HG03571 (cell line): ENCODE measurements around the gene LRRC37B.
"Not testable (repeated sequence)": the region's sequence is repeated elsewhere in the genome, so short reads cannot be mapped to it uniquely, and the experiment has no call there.

Experiments used
- ATAC-seq: cut with Tn5 transposase; IDR thresholded peaks from one replicate; pipeline ENCODE4 v1.9.1; 2021; ENCODE audit not compliant: unreplicated experiment

Gene LRRC37B

DNA sequence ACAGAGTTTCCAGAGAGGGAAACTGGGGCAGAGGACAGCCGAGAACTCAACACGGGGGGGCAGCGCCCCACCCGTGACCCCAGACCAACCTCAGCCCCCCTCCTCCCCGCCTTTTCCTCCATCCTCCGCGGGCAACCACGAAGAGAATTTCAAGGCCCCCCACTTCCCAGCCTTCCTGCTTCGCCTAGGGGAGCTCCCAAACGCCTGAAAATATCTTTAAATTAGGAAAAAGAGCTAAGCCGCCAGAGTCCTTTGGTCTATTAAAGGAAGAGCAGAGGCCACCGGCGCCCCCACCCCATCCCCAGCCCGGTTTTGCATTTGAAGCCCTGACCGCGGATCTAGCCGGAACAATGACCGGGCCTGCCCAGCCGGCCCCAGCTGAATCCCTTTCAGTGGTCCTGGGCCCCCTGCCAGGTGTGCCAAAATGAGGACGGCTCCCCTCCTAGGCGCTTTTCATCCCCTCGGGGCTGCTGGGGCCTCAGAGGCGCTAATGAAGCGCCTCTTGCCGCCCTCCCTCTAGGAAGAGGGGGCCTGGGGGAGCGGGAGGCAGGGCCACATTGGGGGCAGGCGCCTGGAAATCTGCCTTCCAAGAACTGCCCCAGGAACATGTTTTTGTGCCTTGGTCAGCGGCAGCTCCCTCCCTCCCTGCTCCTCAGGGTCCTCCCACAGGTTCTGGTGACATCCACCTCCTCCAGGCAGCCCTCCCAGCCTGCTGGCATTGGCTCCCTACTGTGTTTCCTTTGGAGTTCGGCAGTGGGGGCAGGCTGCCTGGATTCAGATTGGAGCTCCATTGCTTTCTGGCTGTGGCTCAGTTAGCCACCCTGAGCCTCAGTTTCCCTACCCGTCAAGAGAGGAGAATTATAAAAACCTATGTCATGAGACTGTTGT, 78.0 kb downstream of the LRRC37B start:
- ATAC-seq = not testable (repeated sequence)

GRCh38 chr17:32086833-32087232, 79.7 kb downstream of the LRRC37B start:
- not testable (repeated sequence) for ATAC-seq

GRCh38 chr17:32092062-32092461, 84.9 kb downstream of the LRRC37B start:
- ATAC-seq = not testable (repeated sequence)

- no peak for ATAC-seq
These were observed 92.5 kb downstream of the LRRC37B start for GRCh38 chr17:32099686-32100085.

DNA sequence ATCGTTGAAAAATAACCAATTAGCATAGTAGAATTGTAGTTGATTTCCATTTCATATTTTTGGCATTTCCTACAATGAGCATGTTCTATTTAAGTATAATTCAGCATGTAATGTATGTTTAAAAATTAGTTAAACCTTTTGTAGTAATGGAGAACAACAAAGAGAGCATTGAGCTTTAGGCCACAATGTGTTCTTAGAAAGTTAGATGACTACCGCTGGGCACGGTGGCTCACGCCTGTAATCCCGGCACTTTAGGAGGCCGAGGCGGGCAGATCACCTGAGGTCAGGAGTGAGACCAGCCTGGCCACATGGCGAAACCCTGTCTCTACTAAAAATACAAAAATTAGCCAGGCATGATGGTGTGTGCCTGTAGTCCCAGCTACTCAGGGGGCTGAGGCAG, 93.1 kb downstream of the LRRC37B start:
- ATAC-seq = not testable (repeated sequence)

DNA sequence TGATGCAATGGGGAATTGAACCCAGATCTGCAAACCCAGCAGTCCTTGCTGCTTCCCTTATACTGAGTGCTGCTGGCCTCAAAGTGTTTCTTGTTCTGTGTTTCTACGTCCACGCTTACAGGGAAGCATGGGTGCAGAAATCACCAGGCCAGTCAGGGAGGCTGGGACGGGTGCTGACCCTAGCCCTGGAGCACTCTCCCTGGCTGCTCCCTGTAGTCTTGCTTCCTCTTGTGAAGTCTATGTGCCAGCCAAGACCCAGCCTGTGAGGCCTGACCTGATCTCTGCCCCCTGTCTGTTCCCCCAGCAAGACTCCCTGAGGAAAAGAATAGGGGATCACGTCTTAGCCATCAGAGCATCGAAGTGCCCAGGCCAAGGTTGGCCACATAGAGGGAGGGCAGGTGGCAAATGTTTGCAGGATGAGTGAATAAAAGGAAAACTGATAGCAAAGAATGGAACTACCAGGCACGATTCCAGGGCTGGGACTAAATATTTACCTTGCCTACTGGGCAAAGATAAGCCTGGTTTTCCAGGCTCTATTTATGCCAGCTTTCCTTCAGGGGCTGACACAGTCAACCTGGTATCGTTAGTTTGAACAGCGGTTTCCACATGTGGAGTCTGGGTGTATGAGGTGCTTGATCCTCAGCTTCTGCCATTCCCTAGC, 93.9 kb downstream of the LRRC37B start:
- ATAC-seq = no peak

- ATAC-seq = no peak
These were observed 95.0 kb downstream of the LRRC37B start for GRCh38 chr17:32102172-32102571.

DNA sequence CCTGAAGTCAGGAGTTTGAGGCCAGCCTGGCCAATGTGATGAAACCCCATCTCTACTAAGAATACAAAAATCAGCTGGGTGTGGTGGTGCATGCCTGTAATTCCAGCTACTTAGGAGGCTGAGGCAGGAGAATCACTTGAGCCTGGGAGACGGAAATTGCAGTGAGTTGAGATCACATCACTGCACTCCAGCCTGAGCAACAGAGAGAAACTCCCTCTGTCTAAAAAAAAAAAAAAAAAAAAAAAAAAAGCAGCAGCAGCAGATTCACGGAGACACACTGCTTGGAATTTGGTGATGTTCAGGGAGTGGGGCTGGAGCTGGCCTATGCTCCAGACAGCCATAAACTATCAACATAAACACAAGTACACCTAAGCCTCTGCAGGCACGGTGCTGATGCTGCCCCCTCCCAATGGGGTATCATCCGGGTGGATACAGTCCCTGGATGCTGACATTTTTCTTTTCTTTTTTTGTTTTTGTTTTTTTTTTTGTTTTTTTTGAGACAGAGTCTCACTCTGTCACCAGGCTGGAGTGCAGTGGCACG, 95.5 kb downstream of the LRRC37B start:
- no peak for ATAC-seq
